Neutrophil (primary cell): ENCODE data around the gene DSP.

ENCODE experiments used
- H3K27ac ChIP-seq: fragments of 200-600 bp; sonication (generic); 2 replicates; pipeline ENCODE4 v1.5.1; 2016; ENCODE audit warnings: mild to moderate bottlenecking, moderate library complexity
- H3K27me3 ChIP-seq: fragments of 200-600 bp; sonication (generic); 2 replicates; pipeline ENCODE4 v1.6.0; 2016; ENCODE audit warnings: mild to moderate bottlenecking
- H3K36me3 ChIP-seq: fragments of 200-600 bp; sonication (generic); 2 replicates; pipeline ENCODE4 v1.5.1; 2017
- H3K4me1 ChIP-seq, 2 experiments: fragments of 200-600 bp in 1 of 2; sonication (generic) in 1 of 2; 1 replicate in 1 of 2; 2 replicates in 1 of 2; pipeline versions ENCODE4 v1.5.1 to v1.6.1; 2013 to 2016; ENCODE audit warnings: low read depth in 1 of 2, low read length in 1 of 2, mild to moderate bottlenecking in 1 of 2, moderate library complexity in 1 of 2; ENCODE audit not compliant: control insufficient read depth in 1 of 2, insufficient read depth in 1 of 2
- H3K4me3 ChIP-seq, 2 experiments: fragments of 200-600 bp in 1 of 2; sonication (generic) in 1 of 2; 1 replicate in 1 of 2; 2 replicates in 1 of 2; pipeline ENCODE4 v1.5.1; 2013 to 2016; ENCODE audit warnings: low read depth in 1 of 2, low read length in 1 of 2, mild to moderate bottlenecking in 1 of 2, moderate library complexity in 1 of 2
- H3K9me3 ChIP-seq: fragments of 200-600 bp; sonication (generic); 2 replicates; pipeline ENCODE4 v1.5.1; 2016
- TF ChIP-seq, protein P1 (sequence below): fragments of 200-600 bp; sonication (generic); IDR thresholded peaks from 2 replicates; pipeline ENCODE4 v1.5.1; 2016; ENCODE audit warnings: antibody characterized with exemption

The DSP gene

DNA sequence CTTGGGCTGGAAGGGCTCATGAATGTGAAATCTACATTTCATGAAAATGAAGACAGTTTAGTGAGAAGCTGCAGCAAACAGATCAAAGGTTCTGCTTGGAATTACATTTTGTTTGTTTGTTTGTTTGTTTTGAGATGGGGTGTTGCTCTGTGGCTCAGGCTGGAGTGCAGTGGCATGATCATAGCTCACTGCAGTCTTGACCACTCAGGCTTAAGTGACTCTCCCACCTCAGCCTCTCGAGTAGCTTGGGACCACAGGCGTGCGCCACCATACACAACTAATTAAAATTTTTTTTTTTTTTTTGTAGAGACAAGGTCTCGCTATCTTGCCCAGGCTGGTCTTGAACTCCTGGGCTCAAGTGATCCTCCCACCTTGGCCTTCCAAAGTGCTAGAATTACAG is 5.8 kb downstream of the DSP start:
- H3K4me3 ChIP-seq: no peak overlapping the region
- H3K27ac ChIP-seq: no peak overlapping the region
- TF ChIP-seq, protein P1, sequence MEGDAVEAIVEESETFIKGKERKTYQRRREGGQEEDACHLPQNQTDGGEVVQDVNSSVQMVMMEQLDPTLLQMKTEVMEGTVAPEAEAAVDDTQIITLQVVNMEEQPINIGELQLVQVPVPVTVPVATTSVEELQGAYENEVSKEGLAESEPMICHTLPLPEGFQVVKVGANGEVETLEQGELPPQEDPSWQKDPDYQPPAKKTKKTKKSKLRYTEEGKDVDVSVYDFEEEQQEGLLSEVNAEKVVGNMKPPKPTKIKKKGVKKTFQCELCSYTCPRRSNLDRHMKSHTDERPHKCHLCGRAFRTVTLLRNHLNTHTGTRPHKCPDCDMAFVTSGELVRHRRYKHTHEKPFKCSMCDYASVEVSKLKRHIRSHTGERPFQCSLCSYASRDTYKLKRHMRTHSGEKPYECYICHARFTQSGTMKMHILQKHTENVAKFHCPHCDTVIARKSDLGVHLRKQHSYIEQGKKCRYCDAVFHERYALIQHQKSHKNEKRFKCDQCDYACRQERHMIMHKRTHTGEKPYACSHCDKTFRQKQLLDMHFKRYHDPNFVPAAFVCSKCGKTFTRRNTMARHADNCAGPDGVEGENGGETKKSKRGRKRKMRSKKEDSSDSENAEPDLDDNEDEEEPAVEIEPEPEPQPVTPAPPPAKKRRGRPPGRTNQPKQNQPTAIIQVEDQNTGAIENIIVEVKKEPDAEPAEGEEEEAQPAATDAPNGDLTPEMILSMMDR: no peak
- H3K36me3 ChIP-seq: no peaks in the 10 kb centered on the region
- H3K27me3 ChIP-seq: peaks cover 99% of the 10 kb centered on the region
- H3K9me3 ChIP-seq: no peaks in the 10 kb centered on the region
- peaks cover 6 to 8% of the 10 kb centered on the region in 2 experiments for H3K4me1 ChIP-seq

DNA sequence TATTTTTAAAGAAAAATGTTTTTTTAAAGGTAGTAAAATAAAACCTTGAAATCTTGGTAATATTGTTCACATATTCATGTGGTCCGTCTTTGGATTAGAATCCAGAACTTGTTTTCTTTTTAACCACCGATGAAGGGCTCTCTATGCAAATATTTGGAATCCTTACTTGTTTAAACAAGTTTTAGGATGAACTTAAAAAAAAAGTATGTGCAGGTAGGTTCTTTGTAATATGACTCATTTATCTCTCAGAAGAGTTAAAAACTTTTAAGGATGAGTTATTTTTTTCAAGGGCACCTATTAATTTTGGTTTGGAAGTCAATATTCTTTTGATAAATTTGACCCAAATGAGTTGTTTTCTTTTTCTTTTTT is 8.9 kb downstream of the DSP start:
- peaks cover 99% of the 10 kb centered on the region for H3K27me3 ChIP-seq

DNA sequence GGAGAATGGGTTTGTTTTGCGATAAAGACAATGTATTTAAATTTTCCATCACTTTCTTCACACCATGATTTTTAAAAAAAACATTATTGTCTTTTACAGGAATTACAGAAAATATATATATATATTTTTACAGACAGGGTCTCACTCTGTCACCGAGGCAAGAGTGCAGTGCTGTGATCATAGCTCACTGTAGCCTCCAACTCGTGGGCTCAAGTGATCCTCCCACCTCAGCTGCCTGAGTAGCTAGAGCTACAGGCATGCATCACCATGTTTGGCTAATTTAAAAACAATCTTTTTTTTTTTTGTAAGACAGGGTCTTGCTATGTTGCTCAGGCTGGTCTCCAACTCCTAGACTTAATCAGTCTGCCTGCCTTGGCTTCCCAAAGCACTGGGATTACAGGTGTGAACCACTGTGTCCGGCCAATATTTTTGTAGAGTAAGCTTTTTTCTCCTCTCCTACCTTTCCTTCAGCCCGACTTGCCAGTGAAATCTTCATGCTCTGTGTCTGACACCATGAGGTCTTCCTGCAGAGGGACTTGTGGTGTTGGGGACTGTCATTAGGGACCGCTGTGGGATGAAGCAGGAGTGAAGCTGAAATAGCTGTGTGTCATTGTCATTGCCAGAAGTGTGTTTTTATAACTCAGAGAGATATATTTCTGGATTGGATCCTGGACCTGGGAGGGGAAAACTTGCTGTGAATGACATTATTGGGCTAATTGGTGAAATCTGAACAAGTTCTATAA is 13.2 kb downstream of the DSP start:
- TF ChIP-seq, protein P1: no peak
- H3K27ac ChIP-seq: no peak overlapping the region
- H3K4me1 ChIP-seq: no peaks in the 10 kb centered on the region
- peaks cover 96% of the 10 kb centered on the region for H3K27me3 ChIP-seq
- no peaks in the 10 kb centered on the region for H3K36me3 ChIP-seq
- no peaks in the 10 kb centered on the region for H3K9me3 ChIP-seq
- H3K4me3 ChIP-seq: no peak overlapping the region

More for the DNA sequence above, 8.9 kb downstream of the DSP start:
- H3K9me3 ChIP-seq: no peaks in the 10 kb centered on the region
- no peak overlapping the region for H3K27ac ChIP-seq
- no peaks in the 10 kb centered on the region for H3K36me3 ChIP-seq
- no peak overlapping the region for H3K4me3 ChIP-seq
- no peaks in the 10 kb centered on the region for H3K4me1 ChIP-seq
- TF ChIP-seq, protein P1: no peak

DNA sequence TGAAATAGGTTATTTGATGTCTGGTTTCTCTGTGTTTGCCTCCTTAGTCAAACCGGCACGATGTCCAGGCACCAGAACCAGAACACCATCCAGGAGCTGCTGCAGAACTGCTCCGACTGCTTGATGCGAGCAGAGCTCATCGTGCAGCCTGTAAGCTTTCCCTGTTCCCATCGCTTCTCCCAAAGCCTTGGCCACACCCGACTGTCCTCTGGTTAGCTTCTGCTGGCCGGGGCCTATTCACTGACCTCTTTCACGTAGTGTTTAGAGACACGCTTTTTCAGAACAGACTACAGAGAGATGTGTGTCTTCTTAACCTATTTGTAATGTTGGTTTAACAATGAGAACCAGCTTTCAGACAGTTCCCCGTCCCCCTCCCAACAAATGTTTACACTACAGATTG is 14.2 kb downstream of the DSP start:
- H3K9me3 ChIP-seq: no peaks in the 10 kb centered on the region
- no peaks in the 10 kb centered on the region for H3K4me1 ChIP-seq
- peaks cover 96% of the 10 kb centered on the region for H3K27me3 ChIP-seq
- TF ChIP-seq, protein P1: no peak
- no peaks in the 10 kb centered on the region for H3K36me3 ChIP-seq
- no peak overlapping the region for H3K27ac ChIP-seq
- H3K4me3 ChIP-seq: no peak overlapping the region

DNA sequence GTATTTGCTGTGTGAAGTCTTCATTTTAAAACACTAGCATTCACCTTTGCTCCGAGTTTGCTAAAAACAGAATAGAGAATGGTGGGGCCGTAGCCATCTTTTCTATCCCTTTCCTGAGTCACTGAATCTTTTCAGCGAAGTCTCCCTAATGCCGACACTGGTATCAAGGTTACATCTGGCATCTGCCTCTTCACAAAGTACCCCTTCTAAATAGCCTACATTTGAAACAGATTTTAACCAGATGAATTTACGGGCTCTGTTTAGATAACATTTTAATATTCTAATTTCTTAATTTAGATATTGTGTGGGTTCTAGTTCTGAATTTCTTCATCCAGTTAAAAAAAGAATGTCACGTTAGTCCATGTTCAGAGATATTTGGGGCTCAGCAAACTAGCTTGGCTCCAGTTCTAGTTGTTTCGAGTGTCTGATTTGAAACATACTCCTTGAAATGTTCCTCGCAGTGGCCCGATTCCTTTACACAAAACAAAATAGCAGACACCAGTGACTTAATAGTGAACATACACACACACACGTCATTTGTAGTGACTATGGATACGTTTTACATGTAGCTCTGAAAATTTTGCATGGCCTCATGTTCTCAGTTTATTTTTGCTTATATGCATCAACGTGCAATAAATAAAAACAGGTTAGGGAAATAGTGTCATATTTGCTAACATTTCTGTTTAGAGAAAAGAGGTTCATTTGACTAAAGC is 15.1 kb downstream of the DSP start:
- H3K9me3 ChIP-seq: no peaks in the 10 kb centered on the region
- no peaks in the 10 kb centered on the region for H3K36me3 ChIP-seq
- no peak overlapping the region for H3K4me3 ChIP-seq
- H3K4me1 ChIP-seq: no peaks in the 10 kb centered on the region
- H3K27me3 ChIP-seq: peaks cover 96% of the 10 kb centered on the region
- TF ChIP-seq, protein P1: no peak
- H3K27ac ChIP-seq: no peak overlapping the region
